T-cell (primary cell): Measurements from ENCODE around the gene IPO13. TPM values are rescaled to one million over a fixed set of nuclear protein-coding genes. Genes with fewer than 3 reads are reported as not detected.

ENCODE experiments used
- ATAC-seq, 4 experiments: fragments of 200-7000 bp in 3 of 4; fragments of 150-1000 bp in 1 of 4; cut with Tn5 transposase; replicated peaks in 1 of 4; 1 replicate in 3 of 4; 2 replicates in 1 of 4; pipeline ENCODE4 v1.10.0; 2021; ENCODE audit warnings: moderate library complexity in 3 of 4, mild to moderate bottlenecking in 2 of 4, moderate number of reproducible peaks in 1 of 4
- CTCF ChIA-PET, 2 donors: fragments of 300-600 bp; sonication (Branson Sonifier 250); formaldehyde crosslinking; loops; one replicate each; lab custom pipeline; 2022; ENCODE audit warnings: antibody characterized with exemption in 2 of 2; lab: Charles Lee
- POLR2A ChIA-PET, 2 donors: fragments of 300-600 bp; sonication (Branson Sonifier 250); formaldehyde crosslinking; loops; one replicate each; lab custom pipeline; 2022; ENCODE audit warnings: antibody characterized with exemption in 2 of 2; lab: Charles Lee
- DNase-seq, 35 experiments: peaks; one replicate each; pipeline versions ENCODE4 v3.0.0 to v3.0.0-alpha.2; 2013 to 2023
- H3K27ac ChIP-seq: one replicate; pipeline ENCODE4 v1.5.1; 2013; ENCODE audit warnings: low read length
- H3K27me3 ChIP-seq, 2 experiments: replicated peaks in 1 of 2; 1 replicate in 1 of 2; 2 replicates in 1 of 2; pipeline versions ENCODE4 v1.6.1 to v1.7.0; 2013; ENCODE audit warnings: low read length in 1 of 2, mixed read lengths in 1 of 2; ENCODE audit not compliant: control insufficient read depth in 2 of 2, insufficient read depth in 2 of 2; ENCODE audit errors: extremely low read depth in 1 of 2
- H3K36me3 ChIP-seq, 2 donors: 1 replicate in 1 of 2; 2 replicates in 1 of 2; pipeline versions ENCODE4 v1.6.1 to v1.7.0; 2013; ENCODE audit warnings: low read length in 1 of 2; ENCODE audit not compliant: control insufficient read depth in 2 of 2, insufficient read depth in 1 of 2; ENCODE audit errors: extremely low read depth in 1 of 2
- H3K4me1 ChIP-seq, 2 experiments: 1 replicate in 1 of 2; 2 replicates in 1 of 2; pipeline versions ENCODE4 v1.6.1 to v1.7.0; 2013; ENCODE audit warnings: low read length in 2 of 2, mixed read lengths in 1 of 2; ENCODE audit not compliant: insufficient read depth in 2 of 2, control insufficient read depth in 1 of 2; ENCODE audit errors: extremely low read depth in 1 of 2
- H3K4me3 ChIP-seq, 2 donors: 1 replicate in 1 of 2; 2 replicates in 1 of 2; pipeline versions ENCODE4 v1.5.1 to v1.7.0; 2013; ENCODE audit warnings: mild to moderate bottlenecking in 2 of 2, low read length in 1 of 2, moderate library complexity in 1 of 2; ENCODE audit not compliant: control insufficient read depth in 1 of 2; ENCODE audit errors: extremely low read depth in 1 of 2
- H3K9me3 ChIP-seq: 2 replicates; pipeline ENCODE4 v1.7.0; 2013
- H3K27ac Mint-ChIP-seq, 2 donors: one replicate each; pipeline ENCODE4 v1.8.0; 2020 to 2021; ENCODE audit warnings: mild to moderate bottlenecking in 2 of 2, mixed read lengths in 2 of 2
- H3K27me3 Mint-ChIP-seq, 2 donors: one replicate each; pipeline ENCODE4 v1.8.0; 2021 to 2022; ENCODE audit warnings: mixed read lengths in 2 of 2
- H3K36me3 Mint-ChIP-seq: one replicate; pipeline ENCODE4 v1.8.0; 2021; ENCODE audit warnings: mixed read lengths
- H3K4me1 Mint-ChIP-seq, 3 donors: one replicate each; pipeline ENCODE4 v1.8.0; 2020 to 2022; ENCODE audit warnings: mixed read lengths in 3 of 3, mild to moderate bottlenecking in 1 of 3
- H3K4me3 Mint-ChIP-seq, 3 donors: one replicate each; pipeline ENCODE4 v1.8.0; 2020 to 2022; ENCODE audit warnings: mild to moderate bottlenecking in 3 of 3, mixed read lengths in 3 of 3, moderate library complexity in 3 of 3
- H3K9me3 Mint-ChIP-seq, 3 donors: one replicate each; pipeline ENCODE4 v1.8.0; 2020 to 2022; ENCODE audit warnings: mixed read lengths in 3 of 3
- WGBS: methylation state at CpG from one replicate; pipeline ENCODE4 v1.1.5; 2013; ENCODE audit warnings: missing lambda C conversion rate; ENCODE audit not compliant: insufficient coverage; 5-methylcytosine and 5-hydroxymethylcytosine counted together
- total RNA-seq, 35 experiments: library from RNA in 6 of 35; stranded (reverse) in 6 of 35; fragments of 120-200 nt in 1 of 35; gene quantifications; one replicate each; pipeline versions ENCODE4 v1.2.1 to v1.2.4 and lab custom pipeline; 2013 to 2026

The IPO13 gene
- total RNA-seq, 5 donors from 2014 or later (not counting 1 experiment from before 2014, with no cell fraction given), result 15.3 to 24.3 (median 22.1) TPM

GRCh38 chr1:43969416-43969745, 22.6 kb downstream of the IPO13 start:
- Mint-ChIP-seq H3K36me3 (peaks cover 11% of the 10 kb centered on the region), H3K27ac (peak overlapping the region; percentile 85), H3K27me3 (no peaks in the 10 kb centered on the region), H3K4me3 (peak overlapping the region; percentile 88 to 96 (median 91)), H3K9me3 (no peaks in the 10 kb centered on the region), H3K4me1 (peaks cover 31 to 37% (median 37%) of the 10 kb centered on the region in 3 donors)
- no peak for ATAC-seq
- Histone ChIP-seq H3K36me3 (peaks cover 0 to 15% of the 10 kb centered on the region in 2 donors), H3K27me3 (no peaks in the 10 kb centered on the region), H3K4me3 (peak overlapping the region in 1 of 2 donors; percentile 97), H3K27ac (no peak overlapping the region), H3K4me1 (peaks cover 8 to 36% of the 10 kb centered on the region in 2 experiments), H3K9me3 (no peaks in the 10 kb centered on the region)
- ChIA-PET CTCF (interaction anchor here in 1 of 2 donors (0.7 kb wide), 2 partner anchors 25 to 81 kb away, joined by 3 read pairs; no protein-coding TSS in a partner anchor), POLR2A (no interaction called here)
- 54% methylated on average over 5 of the region's 7 CpGs for WGBS
- no peak for DNase-seq

GRCh38 chr1:43969746-43970466, 23.2 kb downstream of the IPO13 start, which contains the start of gene DPH2:
Gene DPH2 (plus strand): TSS chr1:43970010. CDS start chr1:43970176, 166 bp downstream.
- under 1% methylated on average over 32 of the region's 47 CpGs for WGBS
- Histone ChIP-seq H3K9me3 (no peaks in the 10 kb centered on the region), H3K4me1 (peaks cover 8 to 37% of the 10 kb centered on the region in 2 experiments), H3K36me3 (peaks cover 0 to 15% of the 10 kb centered on the region in 2 donors), H3K27ac (peak within 1 kb of the TSS; percentile 14), H3K27me3 (no peaks in the 10 kb centered on the region), H3K4me3 (peak within 1 kb of the TSS; percentile 89 to 97)
- Mint-ChIP-seq H3K27ac (peak within 1 kb of the TSS; percentile 85), H3K4me1 (peaks cover 31 to 38% (median 37%) of the 10 kb centered on the region in 3 donors), H3K36me3 (peaks cover 11% of the 10 kb centered on the region), H3K9me3 (no peaks in the 10 kb centered on the region), H3K4me3 (peak within 1 kb of the TSS; percentile 88 to 96 (median 91)), H3K27me3 (no peaks in the 10 kb centered on the region)
- CTCF ChIA-PET, result interaction anchor here in 1 of 2 donors (0.7 kb wide), 2 partner anchors 26 to 80 kb away, joined by 3 read pairs; no protein-coding TSS in a partner anchor
- DNase-seq (peak; percentile 84 to 98 (median 96)), ATAC-seq (peak; percentile 86 to 88 (median 88))
- POLR2A ChIA-PET, result interaction anchor here in 1 of 2 donors (0.5 kb wide), 1 partner anchor 19 kb away, joined by 6 read pairs; no protein-coding TSS in a partner anchor

DNA sequence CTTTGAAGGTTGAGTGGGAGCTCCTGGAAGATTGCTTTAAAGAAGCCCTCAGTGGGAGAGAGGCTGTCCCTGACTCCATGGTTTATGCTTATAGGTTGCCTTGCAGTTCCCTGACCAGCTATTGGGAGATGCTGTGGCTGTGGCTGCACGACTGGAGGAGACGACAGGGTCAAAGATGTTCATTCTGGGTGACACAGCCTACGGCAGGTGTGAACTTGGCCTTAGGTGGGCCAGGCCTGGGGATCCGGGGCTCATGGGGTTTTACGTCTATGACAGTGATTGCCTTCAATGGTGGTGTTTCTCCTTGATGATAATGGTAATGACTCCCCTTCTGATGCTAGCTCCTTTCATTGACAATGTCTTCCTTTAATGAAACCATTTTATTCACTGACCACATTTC, 23.8 kb downstream of the IPO13 start:
- no peaks in the 10 kb centered on the region for H3K27me3 ChIP-seq
- CTCF ChIA-PET, result no interaction called here
- peaks cover 8 to 41% of the 10 kb centered on the region in 2 experiments for H3K4me1 ChIP-seq
- Mint-ChIP-seq H3K4me3 (peak overlapping the region; percentile 88 to 96 (median 91)), H3K4me1 (peaks cover 31 to 38% (median 37%) of the 10 kb centered on the region in 3 donors), H3K27ac (peak overlapping the region; percentile 85), H3K9me3 (no peaks in the 10 kb centered on the region), H3K36me3 (peaks cover 11% of the 10 kb centered on the region), H3K27me3 (no peaks in the 10 kb centered on the region)
- no peaks in the 10 kb centered on the region for H3K9me3 ChIP-seq
- H3K27ac ChIP-seq, result no peak overlapping the region
- ATAC-seq (no peak), DNase-seq (no peak)
- WGBS, result no CpG with 5 or more reads among the region's 5 CpGs
- H3K36me3 ChIP-seq, result peaks cover 0 to 15% of the 10 kb centered on the region in 2 donors
- POLR2A ChIA-PET, result no interaction called here
- H3K4me3 ChIP-seq, result peak overlapping the region; percentile 89 to 97

DNA sequence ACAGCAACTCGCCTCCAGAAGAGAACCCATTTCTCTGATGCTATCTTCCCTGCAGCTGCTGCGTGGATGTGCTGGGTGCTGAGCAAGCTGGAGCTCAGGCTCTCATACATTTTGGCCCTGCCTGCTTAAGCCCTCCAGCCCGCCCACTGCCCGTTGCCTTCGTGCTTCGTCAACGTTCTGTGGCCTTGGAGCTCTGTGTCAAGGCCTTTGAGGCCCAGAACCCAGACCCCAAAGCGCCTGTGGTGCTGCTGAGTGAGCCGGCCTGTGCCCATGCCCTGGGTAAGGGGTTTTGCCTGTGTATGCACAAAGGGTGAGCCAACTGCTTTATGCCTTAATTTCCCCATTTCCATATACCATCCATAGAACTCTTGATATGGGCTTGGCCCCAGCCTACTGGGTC, 24.2 kb downstream of the IPO13 start:
- POLR2A ChIA-PET, result no interaction called here
- WGBS, result 89% methylated on average over 7 of the region's 9 CpGs
- H3K27ac Mint-ChIP-seq, result no peak overlapping the region

DNA sequence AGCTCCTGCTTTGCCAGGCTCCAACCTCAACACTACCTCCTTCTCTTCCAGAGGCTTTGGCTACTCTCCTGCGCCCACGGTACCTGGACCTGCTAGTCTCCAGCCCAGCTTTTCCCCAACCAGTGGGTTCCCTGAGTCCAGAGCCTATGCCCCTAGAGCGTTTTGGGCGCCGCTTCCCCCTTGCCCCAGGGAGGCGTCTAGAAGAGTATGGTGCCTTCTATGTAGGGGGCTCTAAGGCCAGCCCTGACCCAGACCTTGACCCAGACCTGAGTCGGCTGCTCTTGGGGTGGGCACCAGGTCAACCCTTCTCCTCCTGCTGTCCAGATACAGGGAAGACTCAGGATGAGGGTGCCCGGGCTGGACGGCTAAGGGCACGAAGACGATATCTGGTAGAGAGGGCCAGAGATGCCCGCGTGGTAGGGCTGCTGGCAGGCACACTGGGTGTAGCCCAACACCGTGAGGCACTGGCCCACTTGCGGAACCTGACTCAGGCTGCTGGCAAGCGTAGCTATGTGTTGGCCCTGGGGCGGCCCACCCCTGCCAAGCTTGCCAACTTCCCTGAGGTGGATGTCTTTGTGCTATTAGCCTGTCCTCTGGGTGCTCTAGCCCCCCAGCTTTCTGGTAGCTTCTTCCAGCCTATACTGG, 24.7 kb downstream of the IPO13 start:
- Histone ChIP-seq H3K27ac (no peak overlapping the region), H3K36me3 (peaks cover 0 to 21% of the 10 kb centered on the region in 2 donors), H3K27me3 (no peaks in the 10 kb centered on the region), H3K9me3 (no peaks in the 10 kb centered on the region), H3K4me3 (no peak overlapping the region), H3K4me1 (peaks cover 16 to 50% of the 10 kb centered on the region in 2 experiments)
- ATAC-seq, result no peak
- Mint-ChIP-seq H3K27ac (no peak overlapping the region), H3K9me3 (no peaks in the 10 kb centered on the region), H3K4me3 (peak overlapping the region; percentile 88 to 96 (median 91)), H3K4me1 (peaks cover 40 to 47% (median 47%) of the 10 kb centered on the region in 3 donors), H3K36me3 (peaks cover 14% of the 10 kb centered on the region), H3K27me3 (no peaks in the 10 kb centered on the region)
- DNase-seq, result no peak
- 98% methylated on average over 9 of the region's 17 CpGs for WGBS
- POLR2A ChIA-PET, result no interaction called here
- CTCF ChIA-PET, result no interaction called here

More for the DNA sequence above, 24.2 kb downstream of the IPO13 start:
- Histone ChIP-seq H3K9me3 (no peaks in the 10 kb centered on the region), H3K4me3 (peak overlapping the region in 1 of 2 donors; percentile 89), H3K36me3 (peaks cover 0 to 15% of the 10 kb centered on the region in 2 donors), H3K27ac (no peak overlapping the region), H3K27me3 (no peaks in the 10 kb centered on the region), H3K4me1 (peaks cover 11 to 45% of the 10 kb centered on the region in 2 experiments)
- Mint-ChIP-seq H3K4me3 (peak overlapping the region; percentile 88 to 96 (median 91)), H3K9me3 (no peaks in the 10 kb centered on the region), H3K36me3 (peaks cover 11% of the 10 kb centered on the region), H3K27me3 (no peaks in the 10 kb centered on the region), H3K4me1 (peaks cover 36 to 42% (median 41%) of the 10 kb centered on the region in 3 donors)
- no peak for DNase-seq
- ATAC-seq, result no peak
- CTCF ChIA-PET, result no interaction called here

GRCh38 chr1:43973981-43974442, 27.3 kb downstream of the IPO13 start:
- H3K9me3 Mint-ChIP-seq, result no peaks in the 10 kb centered on the region
- no peak for DNase-seq
- H3K27ac Mint-ChIP-seq, result peak overlapping the region; percentile 94 to 97
- Histone ChIP-seq H3K4me1 (peaks cover 18 to 65% of the 10 kb centered on the region in 2 experiments), H3K36me3 (peaks cover 3 to 41% of the 10 kb centered on the region in 2 donors), H3K27me3 (peaks cover 0 to 9% of the 10 kb centered on the region in 2 experiments), H3K9me3 (no peaks in the 10 kb centered on the region), H3K27ac (peak overlapping the region; percentile 80), H3K4me3 (peak overlapping the region; percentile 91 to 99)
- ChIA-PET CTCF (no interaction called here), POLR2A (no interaction called here)
- peak in 1 of 4 experiments; percentile 0 for ATAC-seq
- H3K4me3 Mint-ChIP-seq, result peak overlapping the region; percentile 88 to 90 (median 88)
- no peaks in the 10 kb centered on the region for H3K27me3 Mint-ChIP-seq
- 44% methylated on average over 9 of the region's 9 CpGs for WGBS
- peaks cover 63 to 71% (median 64%) of the 10 kb centered on the region in 3 donors for H3K4me1 Mint-ChIP-seq
- peaks cover 26% of the 10 kb centered on the region for H3K36me3 Mint-ChIP-seq
